K562 (cell line): ENCODE results near the gene DEPP1. TPM values are rescaled to one million over a fixed set of nuclear protein-coding genes. Genes with fewer than 3 reads are reported as not detected.

Source experiments
- EP300 ChIP-seq: IDR thresholded peaks from 2 replicates; pipeline ENCODE4 v1.6.1; 2012; ENCODE audit warnings: low read length, improper control_type of control experiment
- EZH2 ChIP-seq: IDR thresholded peaks from 2 replicates; pipeline ENCODE4 v1.6.1; 2012; ENCODE audit warnings: low read depth, mild to moderate bottlenecking, inconsistent platforms, low read length, borderline replicate concordance
- GATA2 ChIP-seq: sonication (generic); formaldehyde crosslinking; IDR thresholded peaks from 2 replicates; pipeline ENCODE4 v1.4.0; 2020; ENCODE audit warnings: mild to moderate bottlenecking, missing genetic modification reagents
- GTF2E2 ChIP-seq: fragments of 200-800 bp; sonication (Bioruptor generic); IDR thresholded peaks from 2 replicates; pipeline ENCODE4 v1.6.1; 2016; ENCODE audit warnings: missing genetic modification characterization, missing compliant biosample characterization
- MYC ChIP-seq, 2 experiments: fragments of 250-450 bp in 1 of 2; sonication (Bioruptor Pico) in 1 of 2; IDR thresholded peaks; 2 replicates each; pipeline versions ENCODE4 v1.5.1 to v1.6.1; 2012 to 2021; ENCODE audit warnings: low read depth in 2 of 2, borderline replicate concordance in 1 of 2, improper control_type of control experiment in 1 of 2, low read length in 1 of 2, mild to moderate bottlenecking in 1 of 2, moderate library complexity in 1 of 2
- NCOA2 ChIP-seq, 2 experiments: fragments of 450-650 bp; IDR thresholded peaks; 2 replicates each; pipeline ENCODE4 v1.6.1; 2018; ENCODE audit warnings: mild to moderate bottlenecking in 2 of 2, moderate library complexity in 1 of 2; ENCODE audit not compliant: partially characterized antibody in 2 of 2
- NCOR1 ChIP-seq: fragments of 450-650 bp; IDR thresholded peaks from 2 replicates; pipeline ENCODE4 v1.6.1; 2016; ENCODE audit warnings: mild to moderate bottlenecking, moderate library complexity
- SIN3A ChIP-seq, 2 experiments: fragments of 150-350 bp in 1 of 2; IDR thresholded peaks; 2 replicates each; pipeline ENCODE4 v1.6.1; 2011 to 2016; ENCODE audit warnings: borderline replicate concordance in 2 of 2, low read depth in 2 of 2, low read length in 2 of 2, mild to moderate bottlenecking in 2 of 2, moderate library complexity in 2 of 2; ENCODE audit not compliant: control insufficient read depth in 1 of 2
- U2AF1 ChIP-seq: fragments of 200-400 bp; formaldehyde crosslinking; optimal IDR thresholded peaks from 2 replicates; pipeline ENCODE3; 2017; ENCODE audit warnings: mild to moderate bottlenecking, low read depth, low read length, moderate library complexity
- ZNF184 ChIP-seq: sonication (generic); formaldehyde crosslinking; IDR thresholded peaks from 2 replicates; pipeline ENCODE4 v1.5.0; 2020; ENCODE audit warnings: missing genetic modification reagents
- ZNF551 ChIP-seq: fragments of 250-450 bp; sonication (Bioruptor Pico); IDR thresholded peaks from 2 replicates; pipeline ENCODE4 v1.5.0; 2021; ENCODE audit warnings: mild to moderate bottlenecking, moderate library complexity
- polyA plus RNA-seq, 8 experiments: library from polyadenylated mRNA; depleted of rRNA in 4 of 8; stranded (reverse) in 5 of 8; unstranded in 3 of 8; fragments of >200 nt; fragmentation: Nextera tagmentation in 2 of 8; fragmentation: Illumina TruSeq in 1 of 8; extraction: Ambion mirVana in 2 of 8; extraction: Trizol in 1 of 8; gene quantifications; 2 replicates each; pipeline versions ENCODE4 v1.2.1 to v1.2.3, GENCODE V29; 2011 to 2014; ENCODE audit warnings: inconsistent platforms in 1 of 8, missing spikeins in 1 of 8
- total RNA-seq, 7 experiments: library from RNA; depleted of rRNA in 6 of 7; stranded (reverse); fragments of >200 nt in 6 of 7; fragmentation: Illumina TruSeq in 2 of 7; extraction: Trizol in 2 of 7; gene quantifications; 2 replicates each; pipeline versions ENCODE4 v1.2.1 to v1.2.3, GENCODE V29; 2011 to 2021; ENCODE audit warnings: low replicate concordance in 1 of 7
- TF ChIP-seq, protein P1 (sequence below): IDR thresholded peaks from 2 replicates; pipeline ENCODE4 v1.6.1; 2012; ENCODE audit warnings: low read depth, low read length, improper control_type of control experiment, borderline replicate concordance
- TF ChIP-seq, protein P2 (sequence below): fragments of 250-450 bp; sonication (Bioruptor Pico); IDR thresholded peaks from 2 replicates; pipeline ENCODE4 v1.9.0; 2021; ENCODE audit warnings: mild to moderate bottlenecking, inconsistent platforms
- TF ChIP-seq, protein P3 (sequence below): sonication (generic); formaldehyde crosslinking; IDR thresholded peaks from 2 replicates; pipeline ENCODE4 v1.8.1; 2023; ENCODE audit warnings: missing genetic modification reagents, mild to moderate bottlenecking, borderline replicate concordance
- TF ChIP-seq, protein P4 (sequence below): sonication (generic); formaldehyde crosslinking; IDR thresholded peaks from 2 replicates; pipeline ENCODE4 v1.8.0; 2022; ENCODE audit warnings: mild to moderate bottlenecking, missing genetic modification reagents, borderline replicate concordance

The DEPP1 gene
- total and polyA plus RNA-seq, 9 of the 15 experiments (the other 6 are each of a cell fraction or from before 2014, with no cell fraction given): 0.04 to 0.54 (median 0.20) TPM; not detected in 1

DNA sequence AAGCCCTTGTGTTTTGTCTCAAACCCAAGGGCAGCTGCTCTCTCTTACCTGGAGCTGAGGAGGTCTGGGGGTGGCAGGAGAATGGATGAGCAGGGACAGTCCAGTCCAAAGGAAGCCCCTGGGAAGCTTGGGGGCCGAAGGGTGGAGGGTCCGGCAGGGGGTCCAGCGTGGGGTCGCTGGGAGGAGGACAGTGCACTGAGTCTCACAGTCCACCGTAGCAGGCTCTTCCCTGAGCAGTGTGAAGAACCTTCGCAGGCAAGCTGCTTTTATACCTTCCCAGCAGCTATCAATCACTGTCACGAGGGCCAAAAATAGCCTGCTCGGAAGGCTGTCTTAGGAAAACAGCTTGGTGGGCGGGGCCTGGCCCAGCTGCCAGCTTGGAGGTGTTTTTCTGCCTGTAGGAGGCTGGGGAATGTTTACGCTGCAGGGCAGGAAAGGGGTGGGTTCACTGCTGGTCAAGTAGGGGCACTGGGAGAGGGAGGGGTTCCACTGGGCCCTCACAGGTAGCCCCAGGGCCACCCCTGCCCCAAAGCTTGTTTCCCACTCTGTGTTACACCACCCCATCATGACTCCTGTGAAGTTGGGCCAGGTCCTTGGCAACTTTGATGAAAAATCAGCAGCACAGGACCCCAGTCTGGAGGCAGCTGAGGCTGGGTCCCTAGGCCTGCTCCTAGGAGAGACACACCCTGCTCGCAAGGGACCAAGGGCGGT lies at the start of gene DEPP1 (continued):
- TF ChIP-seq SIN3A (IDR thresholded peaks at IDR 0.05; ENCODE audit: borderline replicate concordance in 2 of 2, control insufficient read depth in 1 of 2, low read depth in 2 of 2, low read length in 2 of 2): no peak
- no peak for TF ChIP-seq ZNF184
- TF ChIP-seq GATA2 (CRISPR knock-in tag): no peak
- TF ChIP-seq NCOR1: peak; percentile 54; the same call in 1 of the 2 replicates
- TF ChIP-seq, protein P1, sequence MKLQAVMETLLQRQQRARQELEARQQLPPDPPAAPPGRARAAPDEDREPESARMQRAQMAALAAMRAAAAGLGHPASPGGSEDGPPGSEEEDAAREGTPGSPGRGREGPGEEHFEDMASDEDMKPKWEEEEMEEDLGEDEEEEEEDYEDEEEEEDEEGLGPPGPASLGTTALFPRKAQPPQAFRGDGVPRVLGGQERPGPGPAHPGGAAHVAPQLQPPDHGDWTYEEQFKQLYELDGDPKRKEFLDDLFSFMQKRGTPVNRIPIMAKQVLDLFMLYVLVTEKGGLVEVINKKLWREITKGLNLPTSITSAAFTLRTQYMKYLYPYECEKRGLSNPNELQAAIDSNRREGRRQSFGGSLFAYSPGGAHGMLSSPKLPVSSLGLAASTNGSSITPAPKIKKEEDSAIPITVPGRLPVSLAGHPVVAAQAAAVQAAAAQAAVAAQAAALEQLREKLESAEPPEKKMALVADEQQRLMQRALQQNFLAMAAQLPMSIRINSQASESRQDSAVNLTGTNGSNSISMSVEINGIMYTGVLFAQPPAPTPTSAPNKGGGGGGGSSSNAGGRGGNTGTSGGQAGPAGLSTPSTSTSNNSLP: no peak
- TF ChIP-seq EZH2: no peak
- TF ChIP-seq ZNF551: no peak
- peak; percentile 44; the same call in 1 of the 2 replicates for TF ChIP-seq GTF2E2 (tag)
- TF ChIP-seq, protein P2, sequence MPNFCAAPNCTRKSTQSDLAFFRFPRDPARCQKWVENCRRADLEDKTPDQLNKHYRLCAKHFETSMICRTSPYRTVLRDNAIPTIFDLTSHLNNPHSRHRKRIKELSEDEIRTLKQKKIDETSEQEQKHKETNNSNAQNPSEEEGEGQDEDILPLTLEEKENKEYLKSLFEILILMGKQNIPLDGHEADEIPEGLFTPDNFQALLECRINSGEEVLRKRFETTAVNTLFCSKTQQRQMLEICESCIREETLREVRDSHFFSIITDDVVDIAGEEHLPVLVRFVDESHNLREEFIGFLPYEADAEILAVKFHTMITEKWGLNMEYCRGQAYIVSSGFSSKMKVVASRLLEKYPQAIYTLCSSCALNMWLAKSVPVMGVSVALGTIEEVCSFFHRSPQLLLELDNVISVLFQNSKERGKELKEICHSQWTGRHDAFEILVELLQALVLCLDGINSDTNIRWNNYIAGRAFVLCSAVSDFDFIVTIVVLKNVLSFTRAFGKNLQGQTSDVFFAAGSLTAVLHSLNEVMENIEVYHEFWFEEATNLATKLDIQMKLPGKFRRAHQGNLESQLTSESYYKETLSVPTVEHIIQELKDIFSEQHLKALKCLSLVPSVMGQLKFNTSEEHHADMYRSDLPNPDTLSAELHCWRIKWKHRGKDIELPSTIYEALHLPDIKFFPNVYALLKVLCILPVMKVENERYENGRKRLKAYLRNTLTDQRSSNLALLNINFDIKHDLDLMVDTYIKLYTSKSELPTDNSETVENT (CRISPR knock-in tag): no peak
- TF ChIP-seq, protein P3, sequence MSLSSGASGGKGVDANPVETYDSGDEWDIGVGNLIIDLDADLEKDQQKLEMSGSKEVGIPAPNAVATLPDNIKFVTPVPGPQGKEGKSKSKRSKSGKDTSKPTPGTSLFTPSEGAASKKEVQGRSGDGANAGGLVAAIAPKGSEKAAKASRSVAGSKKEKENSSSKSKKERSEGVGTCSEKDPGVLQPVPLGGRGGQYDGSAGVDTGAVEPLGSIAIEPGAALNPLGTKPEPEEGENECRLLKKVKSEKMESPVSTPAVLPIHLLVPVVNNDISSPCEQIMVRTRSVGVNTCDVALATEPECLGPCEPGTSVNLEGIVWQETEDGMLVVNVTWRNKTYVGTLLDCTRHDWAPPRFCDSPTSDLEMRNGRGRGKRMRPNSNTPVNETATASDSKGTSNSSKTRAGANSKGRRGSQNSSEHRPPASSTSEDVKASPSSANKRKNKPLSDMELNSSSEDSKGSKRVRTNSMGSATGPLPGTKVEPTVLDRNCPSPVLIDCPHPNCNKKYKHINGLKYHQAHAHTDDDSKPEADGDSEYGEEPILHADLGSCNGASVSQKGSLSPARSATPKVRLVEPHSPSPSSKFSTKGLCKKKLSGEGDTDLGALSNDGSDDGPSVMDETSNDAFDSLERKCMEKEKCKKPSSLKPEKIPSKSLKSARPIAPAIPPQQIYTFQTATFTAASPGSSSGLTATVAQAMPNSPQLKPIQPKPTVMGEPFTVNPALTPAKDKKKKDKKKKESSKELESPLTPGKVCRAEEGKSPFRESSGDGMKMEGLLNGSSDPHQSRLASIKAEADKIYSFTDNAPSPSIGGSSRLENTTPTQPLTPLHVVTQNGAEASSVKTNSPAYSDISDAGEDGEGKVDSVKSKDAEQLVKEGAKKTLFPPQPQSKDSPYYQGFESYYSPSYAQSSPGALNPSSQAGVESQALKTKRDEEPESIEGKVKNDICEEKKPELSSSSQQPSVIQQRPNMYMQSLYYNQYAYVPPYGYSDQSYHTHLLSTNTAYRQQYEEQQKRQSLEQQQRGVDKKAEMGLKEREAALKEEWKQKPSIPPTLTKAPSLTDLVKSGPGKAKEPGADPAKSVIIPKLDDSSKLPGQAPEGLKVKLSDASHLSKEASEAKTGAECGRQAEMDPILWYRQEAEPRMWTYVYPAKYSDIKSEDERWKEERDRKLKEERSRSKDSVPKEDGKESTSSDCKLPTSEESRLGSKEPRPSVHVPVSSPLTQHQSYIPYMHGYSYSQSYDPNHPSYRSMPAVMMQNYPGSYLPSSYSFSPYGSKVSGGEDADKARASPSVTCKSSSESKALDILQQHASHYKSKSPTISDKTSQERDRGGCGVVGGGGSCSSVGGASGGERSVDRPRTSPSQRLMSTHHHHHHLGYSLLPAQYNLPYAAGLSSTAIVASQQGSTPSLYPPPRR (CRISPR knock-in tag): no peak
- TF ChIP-seq NCOA2 (IDR thresholded peaks at IDR 0.05; ENCODE audit: partially characterized antibody in 2 of 2): no peak
- TF ChIP-seq, protein P4, sequence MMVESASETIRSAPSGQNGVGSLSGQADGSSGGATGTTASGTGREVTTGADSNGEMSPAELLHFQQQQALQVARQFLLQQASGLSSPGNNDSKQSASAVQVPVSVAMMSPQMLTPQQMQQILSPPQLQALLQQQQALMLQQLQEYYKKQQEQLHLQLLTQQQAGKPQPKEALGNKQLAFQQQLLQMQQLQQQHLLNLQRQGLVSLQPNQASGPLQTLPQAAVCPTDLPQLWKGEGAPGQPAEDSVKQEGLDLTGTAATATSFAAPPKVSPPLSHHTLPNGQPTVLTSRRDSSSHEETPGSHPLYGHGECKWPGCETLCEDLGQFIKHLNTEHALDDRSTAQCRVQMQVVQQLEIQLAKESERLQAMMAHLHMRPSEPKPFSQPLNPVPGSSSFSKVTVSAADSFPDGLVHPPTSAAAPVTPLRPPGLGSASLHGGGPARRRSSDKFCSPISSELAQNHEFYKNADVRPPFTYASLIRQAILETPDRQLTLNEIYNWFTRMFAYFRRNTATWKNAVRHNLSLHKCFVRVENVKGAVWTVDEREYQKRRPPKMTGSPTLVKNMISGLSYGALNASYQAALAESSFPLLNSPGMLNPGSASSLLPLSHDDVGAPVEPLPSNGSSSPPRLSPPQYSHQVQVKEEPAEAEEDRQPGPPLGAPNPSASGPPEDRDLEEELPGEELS (CRISPR knock-in tag): no peak
- no peak; the same call in 1 of the 2 replicates for TF ChIP-seq MYC (IDR thresholded peaks at IDR 0.05; ENCODE audit: low read depth, low read length)
- TF ChIP-seq MYC (CRISPR knock-in tag; IDR thresholded peaks at IDR 0.05; ENCODE audit: borderline replicate concordance, low read depth): no peak
- TF ChIP-seq U2AF1: no peak
- peak; percentile 63 for TF ChIP-seq EP300
